ENCODE results near the gene PINK1. TPM values are rescaled to one million over a fixed set of nuclear protein-coding genes. Genes with fewer than 3 reads are reported as not detected.

Gene PINK1
- total RNA-seq, 2 donors from 2014 or later, result 173 to 174 TPM

DNA sequence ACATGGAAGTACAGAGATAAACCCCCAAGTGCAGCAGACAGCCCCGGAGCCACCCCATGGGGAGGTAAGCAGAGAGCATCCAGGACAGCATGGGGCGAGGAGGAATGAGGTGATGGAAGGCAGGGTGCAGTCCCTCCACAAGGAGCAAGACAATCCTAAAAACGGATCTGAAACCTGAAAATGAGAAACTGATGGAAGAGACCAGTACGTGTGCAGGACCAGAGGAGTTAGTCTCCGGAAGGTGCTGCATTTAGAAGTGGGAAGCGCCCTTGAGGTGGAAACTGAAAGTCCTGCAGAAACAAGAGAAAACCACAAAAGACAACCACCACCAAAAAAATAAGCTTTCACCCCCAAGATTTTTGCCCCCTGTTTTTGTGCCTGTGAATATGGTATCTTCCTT, 45.3 kb downstream of the PINK1 start:
- no peak overlapping the region for H3K27ac ChIP-seq
- DNase-seq (ENCODE audit: low spot score), result no peak
- peaks cover 0 to 4% of the 10 kb centered on the region in 2 donors for H3K4me1 ChIP-seq
- no peaks in the 10 kb centered on the region for H3K9me3 ChIP-seq
- H3K4me3 ChIP-seq, result no peak overlapping the region
- no peaks in the 10 kb centered on the region for H3K36me3 ChIP-seq
- TF ChIP-seq, protein P1, sequence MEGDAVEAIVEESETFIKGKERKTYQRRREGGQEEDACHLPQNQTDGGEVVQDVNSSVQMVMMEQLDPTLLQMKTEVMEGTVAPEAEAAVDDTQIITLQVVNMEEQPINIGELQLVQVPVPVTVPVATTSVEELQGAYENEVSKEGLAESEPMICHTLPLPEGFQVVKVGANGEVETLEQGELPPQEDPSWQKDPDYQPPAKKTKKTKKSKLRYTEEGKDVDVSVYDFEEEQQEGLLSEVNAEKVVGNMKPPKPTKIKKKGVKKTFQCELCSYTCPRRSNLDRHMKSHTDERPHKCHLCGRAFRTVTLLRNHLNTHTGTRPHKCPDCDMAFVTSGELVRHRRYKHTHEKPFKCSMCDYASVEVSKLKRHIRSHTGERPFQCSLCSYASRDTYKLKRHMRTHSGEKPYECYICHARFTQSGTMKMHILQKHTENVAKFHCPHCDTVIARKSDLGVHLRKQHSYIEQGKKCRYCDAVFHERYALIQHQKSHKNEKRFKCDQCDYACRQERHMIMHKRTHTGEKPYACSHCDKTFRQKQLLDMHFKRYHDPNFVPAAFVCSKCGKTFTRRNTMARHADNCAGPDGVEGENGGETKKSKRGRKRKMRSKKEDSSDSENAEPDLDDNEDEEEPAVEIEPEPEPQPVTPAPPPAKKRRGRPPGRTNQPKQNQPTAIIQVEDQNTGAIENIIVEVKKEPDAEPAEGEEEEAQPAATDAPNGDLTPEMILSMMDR (IDR thresholded peaks at IDR 0.05), result no peak
- no peaks in the 10 kb centered on the region for H3K27me3 ChIP-seq

DNA sequence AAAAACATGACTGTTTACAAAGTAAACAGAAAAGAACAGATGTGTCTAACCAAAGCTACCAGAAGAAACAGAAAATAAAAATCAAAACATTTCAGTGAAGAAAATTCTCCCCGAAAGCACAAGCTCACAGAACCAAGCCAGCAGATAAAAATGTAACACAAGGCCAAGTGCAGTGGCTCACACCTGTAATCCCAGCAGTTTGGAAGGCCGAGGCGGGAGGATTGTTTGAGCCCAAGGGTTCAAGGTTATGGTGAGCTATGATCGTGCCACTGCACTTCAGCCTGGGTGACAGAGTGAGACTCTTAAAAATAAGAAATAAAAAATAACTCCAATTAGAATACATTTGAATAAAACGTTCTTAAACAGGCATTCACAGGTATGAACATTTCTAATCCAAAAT, 47.0 kb downstream of the PINK1 start:
- no peak for DNase-seq (ENCODE audit: low spot score)
- Histone ChIP-seq H3K27ac (no peak overlapping the region), H3K36me3 (no peaks in the 10 kb centered on the region), H3K4me3 (no peak overlapping the region), H3K4me1 (peaks cover 0 to 11% of the 10 kb centered on the region in 2 donors), H3K9me3 (no peaks in the 10 kb centered on the region), H3K27me3 (no peaks in the 10 kb centered on the region)
- TF ChIP-seq, protein P1 (IDR thresholded peaks at IDR 0.05), result no peak

DNA sequence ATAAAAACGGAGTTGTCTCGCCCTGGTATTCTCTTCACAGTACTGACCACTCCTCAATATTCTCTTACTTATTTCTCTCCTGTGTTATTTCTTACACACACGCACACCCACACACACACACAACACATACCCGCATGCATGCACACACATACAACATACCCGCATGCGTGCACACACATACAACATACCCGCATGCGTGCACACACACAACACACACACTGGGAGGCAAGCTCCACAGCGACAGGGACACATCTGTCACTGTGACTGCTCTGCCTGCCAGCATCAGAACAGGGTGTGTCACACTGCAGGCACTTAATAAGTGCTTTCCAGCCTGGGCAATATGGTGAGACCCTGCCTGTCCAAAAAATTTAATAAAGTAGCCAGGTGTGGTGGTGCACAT, 48.7 kb downstream of the PINK1 start:
- Histone ChIP-seq H3K9me3 (no peaks in the 10 kb centered on the region), H3K4me3 (no peak overlapping the region), H3K4me1 (peaks cover 0 to 21% of the 10 kb centered on the region in 2 donors), H3K27ac (no peak overlapping the region), H3K36me3 (no peaks in the 10 kb centered on the region), H3K27me3 (no peaks in the 10 kb centered on the region)
- DNase-seq (ENCODE audit: low spot score), result no peak
- TF ChIP-seq, protein P1 (IDR thresholded peaks at IDR 0.05), result no peak

DNA sequence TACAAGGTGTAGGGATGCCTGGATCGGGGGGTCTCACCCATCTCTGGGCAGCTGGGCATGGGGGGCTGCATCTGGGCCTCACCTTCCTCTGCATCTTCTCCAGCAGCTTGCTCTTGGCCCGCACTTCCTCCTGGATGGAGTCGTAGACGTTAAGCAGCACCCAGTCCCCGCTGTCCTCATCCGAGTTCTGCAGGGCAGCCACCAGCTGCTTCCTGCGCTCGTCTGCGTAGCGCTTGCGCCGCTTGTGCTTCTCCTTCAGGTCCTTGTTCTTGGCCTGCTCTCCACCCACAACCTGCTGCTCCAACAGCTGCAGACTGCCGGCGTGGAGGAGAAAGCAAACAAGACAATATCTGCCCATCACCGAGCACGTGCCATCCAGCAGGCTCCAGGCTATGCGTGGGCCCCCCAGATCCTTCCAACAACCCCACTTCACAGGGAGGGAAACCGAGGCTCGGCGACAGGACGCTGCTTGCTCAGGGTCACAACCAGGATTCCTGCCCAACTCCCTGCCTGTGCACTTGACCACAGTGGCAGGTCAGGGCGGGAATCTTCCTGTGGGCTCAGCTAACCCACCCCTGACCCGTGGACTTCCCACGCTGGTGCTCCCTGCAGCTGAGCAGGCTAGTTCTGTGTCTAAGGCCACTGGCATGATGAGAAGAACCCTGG, 49.4 kb downstream of the PINK1 start:
- DNase-seq (ENCODE audit: low spot score), result no peak
- TF ChIP-seq, protein P1 (IDR thresholded peaks at IDR 0.05), result no peak
- Histone ChIP-seq H3K27ac (no peak overlapping the region), H3K36me3 (no peaks in the 10 kb centered on the region), H3K27me3 (no peaks in the 10 kb centered on the region), H3K4me3 (no peak overlapping the region), H3K4me1 (peaks cover 0 to 21% of the 10 kb centered on the region in 2 donors), H3K9me3 (no peaks in the 10 kb centered on the region)

DNA sequence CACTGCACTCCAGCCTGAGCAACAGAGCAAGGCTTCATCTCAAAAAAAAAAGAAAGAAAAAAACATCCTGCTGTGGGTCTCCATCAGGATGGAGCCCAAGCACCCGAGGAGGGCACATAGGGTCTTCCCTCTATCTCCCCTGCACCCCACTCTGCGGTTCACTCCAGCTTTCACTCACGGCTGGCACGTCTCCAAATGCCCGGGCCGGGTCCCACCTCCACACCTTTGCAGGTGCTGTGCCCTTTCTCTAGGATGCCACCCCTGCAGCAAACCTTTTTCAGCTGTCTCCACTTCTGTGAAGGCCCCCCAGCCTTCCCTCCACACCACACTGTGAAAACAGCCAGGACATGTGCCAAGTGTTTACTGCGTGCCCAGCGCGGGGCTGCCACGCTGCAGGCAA, 50.4 kb downstream of the PINK1 start:
- TF ChIP-seq, protein P1 (IDR thresholded peaks at IDR 0.05), result no peak
- DNase-seq (ENCODE audit: low spot score), result no peak
- no peaks in the 10 kb centered on the region for H3K36me3 ChIP-seq
- peak overlapping the region in 1 of 2 donors; percentile 80 for H3K27ac ChIP-seq
- no peaks in the 10 kb centered on the region for H3K9me3 ChIP-seq
- peaks cover 0 to 21% of the 10 kb centered on the region in 2 donors for H3K4me1 ChIP-seq
- H3K4me3 ChIP-seq, result peak overlapping the region in 1 of 2 donors; percentile 44
- no peaks in the 10 kb centered on the region for H3K27me3 ChIP-seq
